ENCODE measurements around the gene SYDE2.
"Not testable (repeated sequence)": the region's sequence is repeated elsewhere in the genome, so short reads cannot be mapped to it uniquely, and the experiment has no call there.

SYDE2 gene

GRCh38 chr1:85168884-85169283, 31.9 kb downstream of the SYDE2 start:
- DNase-seq, result no peak

GRCh38 chr1:85166351-85166750, 34.5 kb downstream of the SYDE2 start:
- no peak for DNase-seq

- DNase-seq, result no peak
Measured at GRCh38 chr1:85158910-85159309, 41.9 kb downstream of the SYDE2 start.

GRCh38 chr1:85157436-85157835, 43.4 kb downstream of the SYDE2 start:
- DNase-seq, result no peak

GRCh38 chr1:85153149-85153891, 47.5 kb downstream of the SYDE2 start:
- DNase-seq, result no peak

- no peak for DNase-seq
Measured at GRCh38 chr1:85151446-85151845, 49.4 kb downstream of the SYDE2 start.

GRCh38 chr1:85149805-85150204, 51.0 kb downstream of the SYDE2 start:
- no peak for DNase-seq

GRCh38 chr1:85148524-85149250, 52.1 kb downstream of the SYDE2 start:
- DNase-seq, result no peak

- no peak for DNase-seq
Measured at GRCh38 chr1:85146972-85147359, 53.9 kb downstream of the SYDE2 start.

- not testable (repeated sequence) for DNase-seq
Measured at GRCh38 chr1:85146298-85146971, 54.4 kb downstream of the SYDE2 start.

GRCh38 chr1:85144351-85144750, 56.5 kb downstream of the SYDE2 start:
- DNase-seq, result no peak

- no peak for DNase-seq
Measured at GRCh38 chr1:85142753-85143152, 58.1 kb downstream of the SYDE2 start.

GRCh38 chr1:85138439-85138838, 62.4 kb downstream of the SYDE2 start:
- DNase-seq, result not testable (repeated sequence)

GRCh38 chr1:85137660-85138059, 63.2 kb downstream of the SYDE2 start:
- DNase-seq, result no peak

GRCh38 chr1:85135392-85135798, 65.4 kb downstream of the SYDE2 start:
- DNase-seq, result no peak

GRCh38 chr1:85134583-85135391, 66.0 kb downstream of the SYDE2 start:
- no peak for DNase-seq

GRCh38 chr1:85133565-85134159, 67.2 kb downstream of the SYDE2 start:
- DNase-seq, result no peak

GRCh38 chr1:85132078-85132720, 68.6 kb downstream of the SYDE2 start:
- DNase-seq, result no peak

- DNase-seq, result no peak
Measured at GRCh38 chr1:85128316-85128715, 72.5 kb downstream of the SYDE2 start.

- no peak for DNase-seq
Measured at GRCh38 chr1:85125891-85126290, 74.9 kb downstream of the SYDE2 start.

- DNase-seq, result no peak
Measured at GRCh38 chr1:85124091-85124490, 76.7 kb downstream of the SYDE2 start.

GRCh38 chr1:85122169-85122568, 78.6 kb downstream of the SYDE2 start:
- no peak for DNase-seq
